Measurements from ENCODE around the gene FSTL5.

The FSTL5 gene

DNA sequence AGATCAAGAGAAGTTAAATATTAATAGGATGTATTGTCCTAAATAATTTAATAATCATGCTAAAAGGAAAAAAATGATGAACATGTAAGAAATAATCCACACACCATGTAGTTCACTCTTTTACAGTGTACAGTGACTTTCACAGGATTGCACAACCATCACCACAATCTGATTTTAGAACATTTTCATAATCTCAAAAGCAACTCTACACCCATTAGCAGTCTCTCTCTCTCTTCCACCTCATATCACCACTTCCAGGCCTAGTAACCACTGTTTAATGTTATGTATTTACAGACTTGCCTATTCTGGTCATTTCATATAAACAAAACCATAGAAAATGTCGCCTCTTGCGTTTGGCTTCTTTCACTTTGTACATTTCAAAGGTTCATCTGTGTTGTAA is 153.4 kb downstream of the FSTL5 start:
- Histone ChIP-seq H3K9me3 (ENCODE audit: insufficient read depth, low read length) (no peaks in the 10 kb centered on the region), H3K9ac (ENCODE audit: low read length) (no peak overlapping the region), H3K4me3 (ENCODE audit: insufficient read depth, low read length, poor library complexity, severe bottlenecking) (no peak overlapping the region), H3K36me3 (ENCODE audit: low read length) (no peaks in the 10 kb centered on the region), H3F3A (ENCODE audit: insufficient read depth) (no peaks in the 10 kb centered on the region), H4K20me1 (ENCODE audit: low read depth, low read length) (no peaks in the 10 kb centered on the region), H3K27me3 (ENCODE audit: low read length) (no peaks in the 10 kb centered on the region), H3K79me2 (ENCODE audit: insufficient read depth, low read length) (no peaks in the 10 kb centered on the region), H3K9me2 (replicated peaks; ENCODE audit: insufficient read depth, low read length) (no peaks in the 10 kb centered on the region), H3K4me2 (ENCODE audit: low read depth, low read length, poor library complexity, severe bottlenecking) (no peak overlapping the region), H3K27ac (ENCODE audit: low read depth, low read length) (no peak overlapping the region), H2AFZ (ENCODE audit: low read depth, low read length, severe bottlenecking) (no peak overlapping the region)
- TF ChIP-seq EZH2phosphoT487 (conservative IDR thresholded peaks at IDR 0.05; ENCODE audit: low read length), result no peak
- TF ChIP-seq, protein P1, sequence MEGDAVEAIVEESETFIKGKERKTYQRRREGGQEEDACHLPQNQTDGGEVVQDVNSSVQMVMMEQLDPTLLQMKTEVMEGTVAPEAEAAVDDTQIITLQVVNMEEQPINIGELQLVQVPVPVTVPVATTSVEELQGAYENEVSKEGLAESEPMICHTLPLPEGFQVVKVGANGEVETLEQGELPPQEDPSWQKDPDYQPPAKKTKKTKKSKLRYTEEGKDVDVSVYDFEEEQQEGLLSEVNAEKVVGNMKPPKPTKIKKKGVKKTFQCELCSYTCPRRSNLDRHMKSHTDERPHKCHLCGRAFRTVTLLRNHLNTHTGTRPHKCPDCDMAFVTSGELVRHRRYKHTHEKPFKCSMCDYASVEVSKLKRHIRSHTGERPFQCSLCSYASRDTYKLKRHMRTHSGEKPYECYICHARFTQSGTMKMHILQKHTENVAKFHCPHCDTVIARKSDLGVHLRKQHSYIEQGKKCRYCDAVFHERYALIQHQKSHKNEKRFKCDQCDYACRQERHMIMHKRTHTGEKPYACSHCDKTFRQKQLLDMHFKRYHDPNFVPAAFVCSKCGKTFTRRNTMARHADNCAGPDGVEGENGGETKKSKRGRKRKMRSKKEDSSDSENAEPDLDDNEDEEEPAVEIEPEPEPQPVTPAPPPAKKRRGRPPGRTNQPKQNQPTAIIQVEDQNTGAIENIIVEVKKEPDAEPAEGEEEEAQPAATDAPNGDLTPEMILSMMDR (IDR thresholded peaks at IDR 0.05; ENCODE audit: insufficient read depth, low read length, poor library complexity, severe bottlenecking), result no peak

DNA sequence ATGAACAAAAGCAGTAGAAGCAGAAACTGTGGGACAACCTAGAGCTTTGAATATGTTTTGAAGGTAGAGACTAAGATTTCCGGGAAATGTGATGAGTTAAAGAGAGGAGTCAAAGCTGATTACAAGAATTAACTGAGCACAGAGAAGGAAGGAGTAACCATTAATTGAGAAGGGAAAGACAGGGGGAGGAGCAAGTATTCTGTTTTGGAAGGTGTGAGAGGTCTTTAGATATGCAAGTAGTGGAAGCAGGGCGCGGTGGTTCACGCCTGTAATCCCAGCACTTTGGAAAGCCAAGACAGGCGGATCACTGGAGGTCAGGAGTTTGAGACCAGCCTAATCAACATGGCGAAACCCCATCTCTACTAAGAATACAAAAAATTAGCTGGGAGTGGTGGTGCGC is 171.5 kb downstream of the FSTL5 start:
- H3K9ac ChIP-seq (ENCODE audit: low read length), result no peak overlapping the region
- no peaks in the 10 kb centered on the region for H3K36me3 ChIP-seq (ENCODE audit: low read length)
- H3K27me3 ChIP-seq (ENCODE audit: low read length), result no peaks in the 10 kb centered on the region

DNA sequence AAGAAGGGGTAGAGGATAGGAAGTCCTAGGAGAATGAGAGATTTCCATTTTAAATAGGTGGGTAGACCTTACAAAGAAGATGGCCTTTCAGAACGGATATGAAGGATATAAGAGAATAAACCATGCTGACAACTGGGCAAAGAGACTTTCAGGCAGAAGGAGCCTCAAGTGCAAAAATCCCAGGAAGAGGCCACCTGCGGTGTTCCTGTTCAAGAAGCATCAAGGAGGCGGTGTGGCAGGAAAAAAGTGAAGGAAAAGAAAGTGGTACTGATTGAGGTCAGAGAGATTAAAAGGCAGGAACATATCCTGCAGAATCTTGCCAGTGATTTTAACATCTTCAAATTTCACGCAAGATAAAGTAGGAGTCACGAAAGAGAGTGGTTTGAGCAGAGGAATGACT is 172.0 kb downstream of the FSTL5 start:
- H3K4me2 ChIP-seq (ENCODE audit: low read depth, low read length, poor library complexity, severe bottlenecking), result no peak overlapping the region
- no peaks in the 10 kb centered on the region for H3K27me3 ChIP-seq (ENCODE audit: low read length)
- H3K9me2 ChIP-seq (replicated peaks; ENCODE audit: insufficient read depth, low read length), result no peaks in the 10 kb centered on the region
- H2AFZ ChIP-seq (ENCODE audit: low read depth, low read length, severe bottlenecking), result no peak overlapping the region
- no peak for TF ChIP-seq EZH2phosphoT487 (conservative IDR thresholded peaks at IDR 0.05; ENCODE audit: low read length)
- TF ChIP-seq, protein P1 (IDR thresholded peaks at IDR 0.05; ENCODE audit: insufficient read depth, low read length, poor library complexity, severe bottlenecking), result no peak
- H4K20me1 ChIP-seq (ENCODE audit: low read depth, low read length), result no peaks in the 10 kb centered on the region
- no peaks in the 10 kb centered on the region for H3K36me3 ChIP-seq (ENCODE audit: low read length)
- H3K4me3 ChIP-seq (ENCODE audit: insufficient read depth, low read length, poor library complexity, severe bottlenecking), result no peak overlapping the region
- no peak overlapping the region for H3K27ac ChIP-seq (ENCODE audit: low read depth, low read length)
- H3F3A ChIP-seq (ENCODE audit: insufficient read depth), result no peaks in the 10 kb centered on the region
- H3K79me2 ChIP-seq (ENCODE audit: insufficient read depth, low read length), result no peaks in the 10 kb centered on the region
- no peak overlapping the region for H3K9ac ChIP-seq (ENCODE audit: low read length)
- no peaks in the 10 kb centered on the region for H3K9me3 ChIP-seq (ENCODE audit: insufficient read depth, low read length)

More for the DNA sequence above, 171.5 kb downstream of the FSTL5 start:
- Histone ChIP-seq H2AFZ (ENCODE audit: low read depth, low read length, severe bottlenecking) (no peak overlapping the region), H3K27ac (ENCODE audit: low read depth, low read length) (no peak overlapping the region), H3K79me2 (ENCODE audit: insufficient read depth, low read length) (no peaks in the 10 kb centered on the region), H3K4me2 (ENCODE audit: low read depth, low read length, poor library complexity, severe bottlenecking) (no peak overlapping the region), H3F3A (ENCODE audit: insufficient read depth) (no peaks in the 10 kb centered on the region), H3K4me3 (ENCODE audit: insufficient read depth, low read length, poor library complexity, severe bottlenecking) (no peak overlapping the region), H3K9me3 (ENCODE audit: insufficient read depth, low read length) (no peaks in the 10 kb centered on the region), H4K20me1 (ENCODE audit: low read depth, low read length) (no peaks in the 10 kb centered on the region), H3K9me2 (replicated peaks; ENCODE audit: insufficient read depth, low read length) (no peaks in the 10 kb centered on the region)
- TF ChIP-seq, protein P1 (IDR thresholded peaks at IDR 0.05; ENCODE audit: insufficient read depth, low read length, poor library complexity, severe bottlenecking), result no peak

DNA sequence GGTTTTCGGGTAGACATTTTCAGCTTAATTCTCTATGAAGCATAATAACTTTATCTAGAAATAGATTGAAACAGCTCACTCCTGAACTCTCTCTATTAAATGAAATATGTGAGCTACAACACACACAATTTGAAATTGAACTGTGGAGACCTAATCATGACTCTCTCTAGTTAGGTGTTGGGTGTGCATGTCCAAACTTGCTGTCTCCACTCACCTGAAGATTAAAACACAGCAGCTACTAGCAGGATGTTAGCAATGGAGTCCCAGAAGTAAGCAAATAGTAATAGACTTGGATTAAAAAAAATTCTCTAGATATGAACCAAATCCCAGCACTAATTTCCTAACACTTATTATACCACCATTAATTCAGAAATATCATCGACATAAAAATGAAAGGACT is 173.1 kb downstream of the FSTL5 start:
- H4K20me1 ChIP-seq (ENCODE audit: low read depth, low read length), result no peaks in the 10 kb centered on the region
- no peak for TF ChIP-seq EZH2phosphoT487 (conservative IDR thresholded peaks at IDR 0.05; ENCODE audit: low read length)
- no peak overlapping the region for H2AFZ ChIP-seq (ENCODE audit: low read depth, low read length, severe bottlenecking)
- H3K79me2 ChIP-seq (ENCODE audit: insufficient read depth, low read length), result no peaks in the 10 kb centered on the region
- no peak overlapping the region for H3K4me2 ChIP-seq (ENCODE audit: low read depth, low read length, poor library complexity, severe bottlenecking)
- H3K27ac ChIP-seq (ENCODE audit: low read depth, low read length), result no peak overlapping the region
- no peak overlapping the region for H3K4me3 ChIP-seq (ENCODE audit: insufficient read depth, low read length, poor library complexity, severe bottlenecking)
- H3K9me3 ChIP-seq (ENCODE audit: insufficient read depth, low read length), result no peaks in the 10 kb centered on the region
- no peaks in the 10 kb centered on the region for H3K9me2 ChIP-seq (replicated peaks; ENCODE audit: insufficient read depth, low read length)
- no peak overlapping the region for H3K9ac ChIP-seq (ENCODE audit: low read length)
- no peaks in the 10 kb centered on the region for H3K36me3 ChIP-seq (ENCODE audit: low read length)
- H3F3A ChIP-seq (ENCODE audit: insufficient read depth), result no peaks in the 10 kb centered on the region
- no peaks in the 10 kb centered on the region for H3K27me3 ChIP-seq (ENCODE audit: low read length)

Data from SU-DHL-6 (cell line).